Nephron progenitor cell (in vitro differentiated cells): Measurements from ENCODE around the gene TMEM185A.

Experiments
- DNase-seq: peaks from one replicate; pipeline ENCODE4 v3.0.0; 2021
- H3K27ac Mint-ChIP-seq: 2 replicates; pipeline ENCODE4 v1.8.0; 2021; ENCODE audit warnings: mild to moderate bottlenecking, moderate library complexity, mixed read lengths
- H3K27me3 Mint-ChIP-seq: 2 replicates; pipeline ENCODE4 v1.8.0; 2021; ENCODE audit warnings: mild to moderate bottlenecking, low read depth, mixed read lengths; ENCODE audit not compliant: poor library complexity
- H3K36me3 Mint-ChIP-seq: 2 replicates; pipeline ENCODE4 v1.8.0; 2021; ENCODE audit warnings: low read depth, mixed read lengths
- H3K4me1 Mint-ChIP-seq: 2 replicates; pipeline ENCODE4 v1.8.0; 2021; ENCODE audit warnings: mixed read lengths
- H3K4me3 Mint-ChIP-seq: 2 replicates; pipeline ENCODE4 v1.8.0; 2021; ENCODE audit warnings: mild to moderate bottlenecking, moderate library complexity, mixed read lengths
- H3K9me3 Mint-ChIP-seq: 2 replicates; pipeline ENCODE4 v1.8.0; 2021; ENCODE audit warnings: mild to moderate bottlenecking, moderate library complexity, mixed read lengths
- TF ChIP-seq, protein P1 (sequence below): fragments of 200-600 bp; sonication (generic); IDR thresholded peaks from 2 replicates; pipeline ENCODE4 v1.5.0; 2021; ENCODE audit warnings: antibody characterized with exemption

The TMEM185A gene

DNA sequence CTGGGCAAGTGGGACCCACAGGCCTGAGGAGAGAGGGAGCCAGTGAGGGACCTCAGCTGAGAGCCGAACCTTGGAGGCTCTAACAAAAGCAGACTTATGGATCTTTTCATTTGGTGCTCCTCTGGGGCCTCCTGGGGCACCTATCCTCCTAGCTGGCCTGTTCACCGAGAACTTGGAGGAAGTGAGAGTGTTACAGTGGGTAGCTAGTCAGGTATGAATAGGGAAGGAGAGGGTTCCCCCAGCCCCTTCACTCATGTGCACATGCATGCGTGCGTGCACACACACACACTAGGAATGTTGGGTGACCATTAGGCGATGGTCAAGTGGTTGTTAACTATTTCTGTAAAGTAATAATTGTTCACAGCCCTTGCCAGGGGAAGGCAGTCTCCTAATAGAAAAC, 18.6 kb upstream of the TMEM185A start:
- H3K4me3 Mint-ChIP-seq = no peak overlapping the region
- H3K9me3 Mint-ChIP-seq = peaks cover 58% of the 10 kb centered on the region
- H3K27ac Mint-ChIP-seq = no peak overlapping the region
- no peaks in the 10 kb centered on the region for H3K27me3 Mint-ChIP-seq
- no peaks in the 10 kb centered on the region for H3K36me3 Mint-ChIP-seq
- no peak for DNase-seq
- no peaks in the 10 kb centered on the region for H3K4me1 Mint-ChIP-seq
- TF ChIP-seq, protein P1, sequence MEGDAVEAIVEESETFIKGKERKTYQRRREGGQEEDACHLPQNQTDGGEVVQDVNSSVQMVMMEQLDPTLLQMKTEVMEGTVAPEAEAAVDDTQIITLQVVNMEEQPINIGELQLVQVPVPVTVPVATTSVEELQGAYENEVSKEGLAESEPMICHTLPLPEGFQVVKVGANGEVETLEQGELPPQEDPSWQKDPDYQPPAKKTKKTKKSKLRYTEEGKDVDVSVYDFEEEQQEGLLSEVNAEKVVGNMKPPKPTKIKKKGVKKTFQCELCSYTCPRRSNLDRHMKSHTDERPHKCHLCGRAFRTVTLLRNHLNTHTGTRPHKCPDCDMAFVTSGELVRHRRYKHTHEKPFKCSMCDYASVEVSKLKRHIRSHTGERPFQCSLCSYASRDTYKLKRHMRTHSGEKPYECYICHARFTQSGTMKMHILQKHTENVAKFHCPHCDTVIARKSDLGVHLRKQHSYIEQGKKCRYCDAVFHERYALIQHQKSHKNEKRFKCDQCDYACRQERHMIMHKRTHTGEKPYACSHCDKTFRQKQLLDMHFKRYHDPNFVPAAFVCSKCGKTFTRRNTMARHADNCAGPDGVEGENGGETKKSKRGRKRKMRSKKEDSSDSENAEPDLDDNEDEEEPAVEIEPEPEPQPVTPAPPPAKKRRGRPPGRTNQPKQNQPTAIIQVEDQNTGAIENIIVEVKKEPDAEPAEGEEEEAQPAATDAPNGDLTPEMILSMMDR = no peak

DNA sequence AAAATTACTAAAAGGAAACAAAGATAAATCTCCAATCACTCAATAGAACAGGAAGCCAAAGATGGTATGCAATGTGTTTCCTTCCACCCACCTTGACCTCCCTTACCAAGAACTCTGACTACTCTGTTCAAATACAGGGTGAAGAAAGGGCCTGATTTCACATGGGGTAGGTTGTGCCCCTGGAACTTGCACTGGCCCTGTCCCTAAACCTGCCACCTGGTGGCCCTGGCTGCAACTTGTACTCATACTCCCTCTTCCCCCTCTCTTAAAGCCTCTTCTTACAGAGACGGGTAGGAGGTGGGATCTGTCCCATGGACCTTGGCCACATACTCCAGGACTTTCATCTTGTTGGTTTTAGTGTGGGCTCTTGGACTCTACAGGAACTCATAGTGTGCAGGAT, 17.3 kb upstream of the TMEM185A start:
- Mint-ChIP-seq H3K4me3 (no peak overlapping the region), H3K36me3 (no peaks in the 10 kb centered on the region), H3K9me3 (peaks cover 63% of the 10 kb centered on the region), H3K4me1 (no peaks in the 10 kb centered on the region), H3K27ac (no peak overlapping the region), H3K27me3 (no peaks in the 10 kb centered on the region)
- TF ChIP-seq, protein P1 = no peak
- no peak for DNase-seq

GRCh38 chrX:149647505-149647904, 15.9 kb upstream of the TMEM185A start:
- Mint-ChIP-seq H3K4me1 (no peaks in the 10 kb centered on the region), H3K4me3 (no peak overlapping the region), H3K27ac (no peak overlapping the region), H3K9me3 (peaks cover 57% of the 10 kb centered on the region), H3K27me3 (no peaks in the 10 kb centered on the region), H3K36me3 (no peaks in the 10 kb centered on the region)
- TF ChIP-seq, protein P1 = no peak
- DNase-seq = no peak

- Mint-ChIP-seq H3K27me3 (no peaks in the 10 kb centered on the region), H3K4me3 (no peak overlapping the region), H3K9me3 (peaks cover 22% of the 10 kb centered on the region), H3K27ac (no peak overlapping the region), H3K36me3 (no peaks in the 10 kb centered on the region), H3K4me1 (no peaks in the 10 kb centered on the region)
- DNase-seq = no peak
- TF ChIP-seq, protein P1 = no peak
Measured at GRCh38 chrX:149643496-149643895, 11.9 kb upstream of the TMEM185A start.

DNA sequence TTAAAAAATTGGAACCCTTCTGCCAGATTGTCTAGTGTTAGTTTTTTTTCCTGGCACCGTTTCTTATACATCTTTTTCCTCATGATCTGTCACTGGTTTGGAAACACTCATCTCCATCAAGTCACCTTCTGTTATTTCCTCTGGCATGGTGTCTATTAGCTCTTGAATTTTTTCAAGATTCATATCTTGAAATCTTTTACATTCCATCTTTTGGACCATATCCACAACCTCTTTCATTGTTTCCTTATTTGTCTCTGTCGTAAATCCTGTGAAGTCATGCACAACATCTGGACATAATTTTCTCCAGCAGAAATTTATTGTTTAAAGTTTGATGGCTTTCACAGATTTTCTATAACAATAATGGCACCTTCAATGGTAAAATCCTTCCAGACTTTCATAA, 10.2 kb upstream of the TMEM185A start:
- no peak overlapping the region for H3K4me3 Mint-ChIP-seq
- H3K9me3 Mint-ChIP-seq = peaks cover 32% of the 10 kb centered on the region
- H3K27ac Mint-ChIP-seq = no peak overlapping the region
- no peaks in the 10 kb centered on the region for H3K4me1 Mint-ChIP-seq
- no peak for DNase-seq
- no peaks in the 10 kb centered on the region for H3K27me3 Mint-ChIP-seq
- no peaks in the 10 kb centered on the region for H3K36me3 Mint-ChIP-seq
- TF ChIP-seq, protein P1 = no peak

DNA sequence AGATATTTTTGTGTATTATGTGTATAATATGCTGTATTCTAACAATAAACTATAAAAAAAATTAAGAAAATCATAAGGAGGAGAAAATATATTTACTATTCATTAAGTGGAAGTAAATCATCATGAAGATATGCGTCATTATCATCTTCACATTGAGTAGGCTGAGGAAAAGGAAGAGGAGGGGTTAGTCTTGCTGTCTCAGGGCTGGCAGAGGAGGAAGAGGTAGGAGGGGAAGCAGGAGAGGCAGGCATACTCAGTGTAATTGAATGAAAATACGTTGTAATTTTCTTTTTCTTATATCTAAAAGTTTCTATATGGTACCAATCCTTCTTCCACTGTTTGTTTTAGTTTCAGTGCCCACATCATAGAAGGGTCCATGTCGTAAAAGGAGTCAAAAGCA, 9.8 kb upstream of the TMEM185A start:
- Mint-ChIP-seq H3K4me3 (no peak overlapping the region), H3K36me3 (no peaks in the 10 kb centered on the region), H3K4me1 (no peaks in the 10 kb centered on the region), H3K9me3 (peaks cover 31% of the 10 kb centered on the region), H3K27ac (no peak overlapping the region), H3K27me3 (no peaks in the 10 kb centered on the region)
- no peak for DNase-seq
- TF ChIP-seq, protein P1 = no peak
